HG02678 (cell line): ENCODE data around the gene F2RL2.

Source experiments
- ATAC-seq: cut with Tn5 transposase; IDR thresholded peaks from one replicate; pipeline ENCODE4 v1.9.1; 2021; ENCODE audit warnings: mild to moderate bottlenecking, moderate library complexity; ENCODE audit not compliant: unreplicated experiment

Gene F2RL2

DNA sequence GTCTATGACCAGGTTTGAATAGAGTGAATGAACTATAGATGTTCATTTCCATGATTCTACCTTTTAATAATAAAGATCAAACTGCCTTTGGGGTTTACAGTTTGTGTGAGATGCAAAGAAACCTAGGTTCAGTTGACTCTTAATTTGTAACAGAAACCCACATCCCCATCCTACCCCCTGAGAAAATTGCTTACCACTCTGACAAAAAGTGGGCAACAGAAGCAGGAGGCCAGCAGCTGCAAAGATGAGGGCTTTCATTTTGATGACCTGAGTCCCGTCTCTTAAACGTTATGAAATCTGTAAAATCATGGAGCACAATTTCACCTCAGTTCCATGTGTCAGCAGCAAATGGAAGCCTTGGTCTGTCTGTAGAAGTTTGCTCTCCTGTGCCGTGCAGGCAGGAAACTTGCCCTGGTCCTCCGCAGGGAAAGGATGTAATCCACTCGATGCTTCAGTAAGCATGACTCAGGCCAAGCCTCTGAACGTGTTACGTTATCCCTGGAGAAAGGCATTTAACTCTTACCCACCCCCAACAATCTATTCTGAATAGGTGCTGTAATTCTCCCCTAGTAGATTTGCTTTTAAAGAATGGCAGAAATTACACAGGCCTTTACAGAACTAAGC is at the start of gene F2RL2:
F2RL2 (minus strand) TSS at position 431 of the 624 bp plus-strand sequence; CDS start at position 258, 173 bp downstream.
- no peak for ATAC-seq

- no peak for ATAC-seq
Measured at GRCh38 chr5:76672242-76672641, 49.0 kb upstream of the F2RL2 start.

DNA sequence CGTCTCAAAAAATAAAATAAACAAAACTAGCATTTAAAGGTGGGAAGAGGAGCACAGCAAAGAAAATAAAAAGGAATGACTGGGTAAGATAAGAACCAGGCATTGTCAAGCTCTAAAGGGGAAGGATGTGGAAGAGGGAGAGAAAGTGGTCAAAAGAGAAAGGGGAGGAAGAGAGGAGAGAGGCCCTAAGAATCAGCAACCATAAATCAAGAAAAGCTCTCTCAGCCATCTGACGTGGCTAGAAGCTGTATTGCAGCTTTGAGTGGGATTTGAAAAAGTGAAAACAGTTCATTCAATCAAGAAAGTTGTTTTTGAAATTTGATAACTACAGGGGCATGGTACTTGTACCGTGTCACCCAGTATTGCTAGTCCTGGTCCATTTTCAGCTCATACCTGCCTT is 47.3 kb upstream of the F2RL2 start:
- ATAC-seq: no peak

- no peak for ATAC-seq
Measured at GRCh38 chr5:76669245-76669644, 46.0 kb upstream of the F2RL2 start.

DNA sequence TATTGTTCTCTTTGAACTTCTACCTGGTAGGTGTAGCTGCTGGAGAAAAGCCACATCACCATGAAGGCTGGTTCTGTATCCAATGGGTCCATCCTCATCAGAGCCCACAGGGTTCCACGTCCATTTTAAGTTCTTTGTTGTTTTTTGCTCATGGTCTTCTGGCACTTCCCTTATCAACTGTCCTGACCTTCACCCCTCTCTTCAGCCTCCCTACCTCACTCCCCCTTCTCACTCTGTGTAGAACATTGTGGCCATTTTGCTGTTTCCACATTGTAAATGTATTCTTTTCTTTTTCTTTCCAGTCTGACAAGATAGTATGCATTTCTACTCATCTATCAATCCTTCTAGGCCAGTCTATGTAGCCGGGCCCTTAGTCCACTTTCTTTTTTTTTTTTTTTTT is 44.3 kb upstream of the F2RL2 start:
- ATAC-seq: no peak

DNA sequence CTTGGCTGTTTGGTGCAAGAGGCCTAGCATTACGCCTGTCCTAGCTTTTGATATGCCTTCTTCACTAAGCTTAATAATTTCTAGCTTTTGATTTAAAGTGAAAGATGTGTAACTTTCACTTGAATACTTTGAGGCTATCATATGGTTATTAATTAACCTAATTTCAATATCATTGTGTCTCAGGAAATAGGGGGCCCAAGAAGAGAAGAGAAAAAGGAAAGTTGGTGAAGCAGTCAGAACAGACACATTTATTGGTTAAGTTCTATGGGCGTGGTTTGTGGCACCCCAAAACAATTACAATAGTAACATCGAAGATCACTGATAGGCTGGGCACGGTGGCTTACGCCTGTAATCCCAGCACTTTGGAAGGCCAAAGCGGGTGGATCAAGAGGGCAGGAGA is 40.9 kb upstream of the F2RL2 start:
- no peak for ATAC-seq

DNA sequence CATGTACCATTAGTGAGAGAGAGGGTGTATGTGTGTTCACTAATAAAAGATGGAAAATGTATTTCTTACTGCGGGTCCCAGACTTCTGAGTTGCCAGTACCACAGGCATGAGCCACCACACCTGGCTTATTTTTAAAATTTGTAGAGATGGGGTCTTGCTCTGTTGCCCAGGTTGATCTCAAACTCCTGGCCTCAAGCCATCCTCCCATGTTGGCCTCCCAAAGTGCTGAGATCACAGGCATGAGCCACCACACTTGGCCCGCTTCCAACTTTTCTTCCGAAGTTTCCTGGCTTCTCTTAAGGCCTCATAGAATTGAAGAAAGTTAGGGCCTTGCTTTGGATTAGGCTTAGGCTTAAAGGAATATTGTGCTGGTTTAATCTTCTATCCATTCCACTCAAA is 40.4 kb upstream of the F2RL2 start:
- ATAC-seq: no peak

DNA sequence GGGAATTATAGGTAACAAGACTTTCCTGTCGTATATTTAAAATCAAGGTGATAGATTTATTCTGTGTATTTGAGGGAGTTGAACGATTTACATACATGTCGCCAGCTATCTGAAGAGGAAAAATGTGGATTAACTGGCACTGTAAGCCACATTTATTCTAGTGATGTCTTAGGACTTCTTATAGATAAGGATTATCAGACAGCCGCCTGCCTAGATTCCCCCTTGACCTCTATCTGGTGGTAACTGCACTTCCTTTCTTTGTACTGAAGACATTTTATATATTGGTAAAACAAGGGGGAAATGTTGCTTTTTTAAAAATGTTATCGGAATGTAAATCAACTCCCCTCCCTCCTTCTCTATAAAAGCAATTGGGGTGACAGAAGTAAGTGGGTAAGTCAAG is 39.3 kb upstream of the F2RL2 start:
- no peak for ATAC-seq

DNA sequence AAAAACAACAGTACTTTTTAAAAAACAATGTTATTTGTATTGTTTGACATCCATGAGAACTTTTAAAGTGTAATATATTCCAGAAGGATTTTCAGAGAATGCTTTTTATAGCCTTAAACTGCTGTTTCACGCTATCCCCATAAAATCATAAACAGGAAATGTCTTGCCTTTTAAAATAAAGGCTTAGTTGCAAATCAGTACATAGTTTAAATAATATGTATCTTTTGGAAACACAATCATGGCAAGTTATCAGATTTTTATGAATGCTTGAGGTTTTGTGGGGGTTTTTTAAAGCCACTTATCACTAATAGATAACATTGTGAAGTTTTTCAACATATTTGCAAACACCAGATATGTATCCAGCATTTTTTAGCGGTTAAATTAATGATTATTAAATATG is 37.2 kb upstream of the F2RL2 start:
- no peak for ATAC-seq

DNA sequence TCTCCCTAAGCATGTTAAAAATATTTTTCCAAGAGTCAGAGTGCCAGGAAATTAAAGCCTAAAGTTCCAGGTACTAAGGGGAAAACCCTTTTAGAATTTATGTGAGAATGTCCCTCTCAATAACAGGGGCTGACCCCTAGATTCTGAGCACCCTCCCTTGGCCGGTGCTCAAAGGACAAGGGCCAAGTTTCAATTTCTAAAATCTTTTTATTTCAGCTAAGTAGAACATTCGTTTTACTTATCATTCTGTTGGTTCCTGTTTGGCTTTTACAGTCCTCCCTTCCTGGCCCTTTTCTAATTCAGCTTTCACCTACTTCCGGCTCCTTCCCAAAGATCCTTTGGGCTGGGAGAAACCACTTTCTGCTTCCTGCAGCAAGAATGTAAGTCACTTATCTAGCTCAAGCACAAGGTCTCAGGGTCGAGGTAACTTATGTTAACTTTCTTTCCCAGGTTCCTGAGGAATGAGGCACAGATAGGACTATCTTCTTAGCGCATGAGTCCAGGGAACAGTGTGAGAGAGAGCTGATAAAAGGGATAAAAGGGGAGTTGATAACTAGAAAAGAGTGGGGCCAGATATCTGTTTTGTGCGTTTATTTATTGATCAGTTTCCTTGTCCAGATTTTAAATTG is 34.6 kb upstream of the F2RL2 start:
- ATAC-seq: no peak

- ATAC-seq: no peak
Measured at GRCh38 chr5:76657091-76657490, 33.9 kb upstream of the F2RL2 start.

DNA sequence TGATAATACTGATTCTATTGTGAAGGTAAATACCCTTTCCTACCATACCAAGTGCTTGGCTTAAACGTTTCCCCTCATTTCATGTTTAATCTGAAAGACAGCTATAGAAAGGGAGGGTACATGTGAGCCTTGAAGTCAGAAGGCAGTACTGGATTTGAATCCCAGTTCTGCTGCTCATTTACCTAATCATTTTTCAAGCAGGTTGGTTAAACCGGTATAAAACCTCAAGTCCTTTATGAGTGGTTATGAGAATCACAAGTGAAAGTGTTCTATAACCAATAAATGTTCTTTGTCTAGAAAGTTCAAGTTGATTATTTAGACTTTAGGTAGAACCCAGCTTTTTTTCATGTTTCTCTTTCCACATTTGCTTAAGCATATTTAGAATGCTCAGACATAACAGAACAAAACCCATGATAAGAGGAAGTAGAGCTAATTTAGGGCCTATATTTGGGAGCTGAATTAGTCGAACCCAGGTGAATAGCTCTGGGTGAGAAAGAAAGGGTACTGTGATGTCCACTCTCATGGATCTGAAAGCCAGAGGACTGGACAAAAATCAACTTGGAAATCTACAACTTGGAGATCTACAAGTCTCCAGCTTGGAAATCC is 29.7 kb upstream of the F2RL2 start:
- no peak for ATAC-seq

DNA sequence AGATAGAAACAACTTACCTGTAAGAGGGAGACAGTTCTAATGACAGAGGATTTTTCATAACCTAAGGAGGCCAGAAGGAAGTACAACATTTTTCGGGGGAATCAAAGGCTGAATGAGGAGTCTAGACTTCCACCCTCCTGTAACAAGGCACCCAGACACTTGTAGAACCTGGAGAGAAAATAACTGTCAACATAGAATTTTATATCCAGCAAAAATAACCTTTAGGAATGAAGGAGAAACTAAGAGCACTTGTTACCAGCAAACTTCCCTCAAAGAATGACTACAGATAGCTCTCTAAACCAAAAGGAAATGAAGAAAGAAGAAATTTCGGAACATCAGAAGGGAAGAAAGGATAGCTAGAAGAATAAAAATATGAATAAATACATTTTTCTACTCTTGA is 25.9 kb upstream of the F2RL2 start:
- no peak for ATAC-seq

GRCh38 chr5:76643371-76643770 is 20.2 kb upstream of the F2RL2 start:
- no peak for ATAC-seq

- ATAC-seq: no peak
Measured at GRCh38 chr5:76642390-76643040, 19.3 kb upstream of the F2RL2 start.

GRCh38 chr5:76641514-76642120 is 18.4 kb upstream of the F2RL2 start:
- ATAC-seq: no peak

DNA sequence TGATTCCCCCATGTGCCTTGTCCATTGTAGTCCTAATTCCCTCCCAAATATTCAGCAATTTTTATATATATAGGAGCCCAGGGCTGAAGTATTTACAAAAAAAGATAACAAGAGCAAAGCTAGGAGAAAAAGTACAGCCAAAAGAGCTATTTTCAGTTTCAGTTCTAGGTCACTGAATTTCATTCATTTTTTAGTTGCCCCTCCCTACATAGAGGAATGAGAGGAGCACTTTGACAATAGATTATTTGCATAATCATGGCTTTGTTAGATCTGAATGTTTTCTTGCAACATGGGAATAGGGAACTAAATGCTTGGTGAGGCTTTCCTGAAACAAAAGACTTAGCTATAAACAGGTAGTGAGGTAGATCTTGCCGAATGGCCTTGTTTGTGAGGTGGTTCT is 15.3 kb upstream of the F2RL2 start:
- ATAC-seq: no peak

GRCh38 chr5:76637490-76637889 is 14.3 kb upstream of the F2RL2 start:
- ATAC-seq: no peak

GRCh38 chr5:76634661-76635060 is 11.5 kb upstream of the F2RL2 start:
- no peak for ATAC-seq

DNA sequence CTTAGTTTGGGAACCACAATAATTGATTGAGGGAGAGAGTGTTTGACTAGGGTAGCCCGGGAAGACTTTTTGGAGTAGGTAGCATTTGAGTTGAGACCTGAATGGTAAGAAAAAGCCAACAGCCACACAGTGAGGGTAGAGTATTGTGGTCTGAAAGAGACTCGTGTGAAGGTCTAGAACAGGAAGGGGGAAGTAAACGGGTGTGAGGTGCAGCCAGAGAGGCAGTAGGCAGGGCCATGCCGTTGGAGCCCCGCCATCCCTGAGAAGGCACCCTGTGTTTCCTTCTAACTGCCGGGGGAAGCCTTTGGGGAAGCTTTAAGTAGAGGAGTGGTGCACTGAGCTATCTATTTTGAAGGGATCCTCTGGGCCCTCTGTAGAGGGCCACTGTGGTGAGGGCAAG is 3.5 kb upstream of the F2RL2 start:
- no peak for ATAC-seq

DNA sequence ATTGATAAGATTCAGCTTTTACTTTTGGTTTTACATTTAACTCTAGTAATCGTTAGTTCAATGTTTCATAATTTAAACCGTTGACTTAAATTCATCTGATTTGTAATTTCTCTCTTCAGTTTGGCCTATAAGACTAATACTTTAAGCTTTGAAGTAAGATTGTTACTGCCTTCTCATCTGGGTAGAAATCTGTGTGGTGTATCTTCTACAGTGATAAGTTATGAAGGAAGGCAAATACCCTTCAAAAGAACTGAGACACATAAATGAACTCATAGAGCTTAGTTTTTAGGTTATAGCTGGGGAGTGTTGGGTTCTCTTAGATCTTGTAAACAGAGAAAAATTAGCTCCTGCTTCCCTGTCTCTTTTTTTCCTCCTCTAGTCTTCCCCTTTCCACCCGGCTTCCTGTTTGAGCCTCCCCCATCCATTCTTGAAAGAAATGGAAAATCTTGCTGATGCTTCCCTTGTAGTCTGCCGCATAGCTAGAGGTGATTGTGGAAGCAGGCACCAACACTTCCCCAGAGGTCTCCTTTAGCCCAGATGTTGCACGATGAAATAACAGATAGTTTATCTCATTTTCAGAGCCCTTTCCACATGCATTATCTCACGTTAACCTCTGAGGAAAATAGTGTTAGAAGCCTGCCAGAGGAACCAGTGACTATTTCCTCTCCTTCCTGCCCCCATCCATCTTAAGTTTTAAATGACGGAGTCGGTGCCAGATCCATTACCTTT is 2.0 kb upstream of the F2RL2 start:
- no peak for ATAC-seq
